Aortic smooth muscle cell (primary cell): ENCODE results near the gene ARRB1. TPM values are rescaled to one million over a fixed set of nuclear protein-coding genes. Genes with fewer than 3 reads are reported as not detected.

Experiments used
- total RNA-seq: library from RNA; depleted of rRNA; stranded (reverse); fragments of >200 nt; gene quantifications from 2 replicates; pipeline ENCODE4 v1.2.3, GENCODE V29; 2014

ARRB1 gene
- 8.6 and 15.5 TPM in 2 replicates for total RNA-seq

GRCh38 chr11:75351541-75351790 lies at the start of gene ARRB1:
ARRB1 (minus strand) TSS chr11:75351661; CDS start chr11:75351607, 54 bp downstream.

GRCh38 chr11:75399344-75400145 lies 48.1 kb upstream of the ARRB1 start, which contains the start of gene RPS3:
RPS3 (plus strand) TSS chr11:75399518; CDS start chr11:75399548, 30 bp downstream.

GRCh38 chr11:75240311-75241035 lies 111.0 kb downstream of the ARRB1 start, which contains the start of gene TPBGL:
TPBGL (plus strand) TSS chr11:75240774; CDS start chr11:75241050, 276 bp downstream.

Other genes with a start within 250 kb of the ARRB1 start
- 0.06 and 0.13 TPM in 2 replicates for gene SLCO2B1, start 200.6 kb downstream of the ARRB1 start, total RNA-seq
- not detected in 2 replicates for gene TPBGL, start 110.9 kb downstream of the ARRB1 start, total RNA-seq
- gene RPS3, start 47.9 kb upstream of the ARRB1 start, total RNA-seq, result 1,801 and 1,812 TPM in 2 replicates
- 3.9 and 4.5 TPM in 2 replicates for gene KLHL35, start 81.5 kb upstream of the ARRB1 start, total RNA-seq
- gene GDPD5, start 174.3 kb upstream of the ARRB1 start, total RNA-seq, result 4.0 and 5.5 TPM in 2 replicates
- 431 and 568 TPM in 2 replicates for gene SERPINH1, start 210.6 kb upstream of the ARRB1 start, total RNA-seq